Ovary (tissue), 3 donors: Measurements from ENCODE around the gene HS6ST2.

ENCODE experiments used
- CTCF ChIP-seq, 3 donors: fragments of 450-650 bp in 2 of 3; fragments of 200-600 bp in 1 of 3; IDR thresholded peaks; one replicate each; pipeline versions ENCODE4 v1.5.1 to v1.8.0; 2016 to 2022; ENCODE audit warnings: antibody characterized with exemption in 3 of 3, mild to moderate bottlenecking in 1 of 3
- EP300 ChIP-seq: sonication (generic); formaldehyde crosslinking; IDR thresholded peaks from one replicate; pipeline ENCODE4 v1.6.1; 2017; ENCODE audit warnings: antibody characterized with exemption
- POLR2A ChIP-seq: fragments of 450-650 bp; IDR thresholded peaks from one replicate; pipeline ENCODE4 v1.6.1; 2017; ENCODE audit warnings: antibody characterized with exemption, mild to moderate bottlenecking, moderate library complexity
- donor health status: DM: no; HTN: no; CAD: no.

DNA sequence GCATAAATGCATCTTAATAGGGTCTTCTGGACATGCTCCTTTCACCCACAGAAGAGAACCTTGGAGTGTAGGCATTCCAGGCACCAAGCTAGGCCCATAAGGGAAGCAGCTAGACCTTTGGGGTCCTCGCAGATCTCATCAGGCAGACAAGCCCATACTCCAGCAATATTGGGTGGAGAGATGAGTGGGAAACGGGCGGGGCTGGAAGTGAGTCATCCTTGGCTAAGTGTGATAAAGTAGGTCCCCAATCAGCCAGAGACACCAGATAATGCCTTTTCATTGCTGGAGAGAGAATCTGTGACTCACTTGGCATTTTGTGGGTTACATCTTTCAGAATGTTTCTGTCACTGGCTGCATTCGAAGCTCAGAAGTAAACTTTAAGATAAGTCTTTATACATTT lies 336.3 kb downstream of the HS6ST2 start:
- no peak for TF ChIP-seq POLR2A
- TF ChIP-seq CTCF (IDR thresholded peaks at IDR 0.05): no peak
- TF ChIP-seq EP300: no peak
